ENCODE measurements around the gene AFTPH. TPM values are rescaled to one million over a fixed set of nuclear protein-coding genes. Genes with fewer than 3 reads are reported as not detected.

AFTPH gene
- total and polyA plus RNA-seq, 9 of the 15 experiments (the other 6 are each of a cell fraction or from before 2014, with no cell fraction given) = 8.0 to 26.2 (median 13.8) TPM

GRCh38 chr2:64524604-64525316 is 632 bp downstream of the AFTPH start (continued):
- TF ChIP-seq ZNF551 (CRISPR knock-in tag; IDR thresholded peaks at IDR 0.05) (no peak), MXI1 (IDR thresholded peaks at IDR 0.05; ENCODE audit: low read depth, low read length) (no peak), FOXP4 (CRISPR knock-in tag; IDR thresholded peaks at IDR 0.05; ENCODE audit: borderline replicate concordance) (0 out of 2 replicates have a peak, but pooled peaks have one; percentile 3), ZNF124 (CRISPR knock-in tag; IDR thresholded peaks at IDR 0.05) (no peak), FOXK2 (conservative IDR thresholded peaks at IDR 0.05 in 1 of 2, IDR thresholded peaks at IDR 0.05 in 1 of 2; ENCODE audit: low read depth in 2 of 2) (peak; percentile 77 to 85)

DNA sequence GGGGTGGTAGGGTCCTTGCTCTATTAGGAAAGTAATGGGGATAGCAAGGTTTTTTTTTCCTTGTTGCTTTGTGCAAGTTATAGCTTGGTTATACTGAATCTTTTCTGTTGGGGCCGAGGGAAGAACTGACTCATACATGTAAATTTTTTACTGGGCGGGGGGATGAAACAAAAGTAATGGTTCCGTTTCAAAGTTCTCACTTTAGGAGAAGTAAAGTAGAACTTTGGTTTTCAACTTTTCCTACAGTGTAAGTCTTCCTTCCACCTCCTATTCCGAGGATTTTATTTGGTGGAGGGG is 1.1 kb downstream of the AFTPH start:
- peaks cover 56% of the 10 kb centered on the region for H3K79me2 ChIP-seq (ENCODE audit: control insufficient read depth, insufficient read depth, low read length)
- H2AFZ ChIP-seq (ENCODE audit: low read depth, low read length) = peak overlapping the region; percentile 84
- 0 out of 2 replicates have a peak, but pooled peaks have one; percentile 18 for TF ChIP-seq DPF2 (IDR thresholded peaks at IDR 0.05)
- TF ChIP-seq KLF10 (CRISPR knock-in tag; IDR thresholded peaks at IDR 0.05) = no peak
- TF ChIP-seq GATAD2B (IDR thresholded peaks at IDR 0.05; ENCODE audit: borderline replicate concordance) = no peak
- TF ChIP-seq, protein P1, sequence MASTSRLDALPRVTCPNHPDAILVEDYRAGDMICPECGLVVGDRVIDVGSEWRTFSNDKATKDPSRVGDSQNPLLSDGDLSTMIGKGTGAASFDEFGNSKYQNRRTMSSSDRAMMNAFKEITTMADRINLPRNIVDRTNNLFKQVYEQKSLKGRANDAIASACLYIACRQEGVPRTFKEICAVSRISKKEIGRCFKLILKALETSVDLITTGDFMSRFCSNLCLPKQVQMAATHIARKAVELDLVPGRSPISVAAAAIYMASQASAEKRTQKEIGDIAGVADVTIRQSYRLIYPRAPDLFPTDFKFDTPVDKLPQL (IDR thresholded peaks at IDR 0.05; ENCODE audit: extremely low read depth, insufficient read length) = no peak
- peak; percentile 73; the same call in 1 of the 2 replicates for TF ChIP-seq JUND (IDR thresholded peaks at IDR 0.05; ENCODE audit: borderline replicate concordance, low read depth, low read length)
- TF ChIP-seq JUND (tag; IDR thresholded peaks at IDR 0.05; ENCODE audit: borderline replicate concordance, low read depth, low read length) = peak; percentile 63; the same call in 1 of the 3 replicates
- TF ChIP-seq FOSL1 (tag; conservative IDR thresholded peaks at IDR 0.05) = peak; percentile 87
- TF ChIP-seq ZNF696 (CRISPR knock-in tag; conservative IDR thresholded peaks at IDR 0.05) = no peak
- TF ChIP-seq SIN3B (IDR thresholded peaks at IDR 0.05; ENCODE audit: low read depth) = 0 out of 2 replicates have a peak, but pooled peaks have one; percentile 9
- no peak for TF ChIP-seq NCOA6 (IDR thresholded peaks at IDR 0.05)
- TF ChIP-seq NFATC3 (IDR thresholded peaks at IDR 0.05) = peak; percentile 85
- peak; percentile 74 for TF ChIP-seq ATF3 (IDR thresholded peaks at IDR 0.05)
- no peak for TF ChIP-seq ATF3 (CRISPR knock-in tag; conservative IDR thresholded peaks at IDR 0.05)
- TF ChIP-seq MED1 (CRISPR knock-in tag; IDR thresholded peaks at IDR 0.05; ENCODE audit: borderline replicate concordance) = no peak

More for the DNA sequence above, 1.1 kb downstream of the AFTPH start:
- H3K36me3 ChIP-seq (ENCODE audit: control insufficient read depth, insufficient read depth, low read length) = peaks cover 2% of the 10 kb centered on the region; the same call in 1 of the 3 replicates
- 2% methylated on average over 4 of the region's 4 CpGs for WGBS (ENCODE audit: insufficient coverage, low coverage, missing lambda C conversion rate)
- H3K4me3 ChIP-seq = peak overlapping the region; percentile 85
- in situ Hi-C loops (cut with MboI) (no loop called here), intact Hi-C loops (cut with micrococcal nuclease) (loop anchor here (2.0 kb wide), 1 partner anchor 348 kb away; no protein-coding TSS in a partner anchor)
- FAIRE-seq (no peak), ATAC-seq (no peak), DNase-seq (ENCODE audit: extremely low read depth in 1 of 4, low spot score in 3 of 4) (peak in 2 of 4 experiments; percentile 18 to 28)
- POLR2A ChIA-PET = interaction anchor here (0.7 to 1.1 kb wide), 2 partner anchors 11 to 363 kb away, joined by 3 to 4 read pairs; no protein-coding TSS in a partner anchor
- H3K9me1 ChIP-seq (ENCODE audit: control insufficient read depth, insufficient read depth, low read length) = no peaks in the 10 kb centered on the region
- H3K27ac ChIP-seq (ENCODE audit: extremely low read depth, low read depth, low read length) = peak overlapping the region; percentile 74
- H3K9ac ChIP-seq (ENCODE audit: insufficient read depth in 1 of 2, low read depth in 2 of 2, low read length in 2 of 2) = peak overlapping the region; percentile 77 to 96; a peak in 3 of 4 replicates
- H3K9me3 ChIP-seq (replicated peaks; ENCODE audit: control insufficient read depth, insufficient read depth, low read depth, low read length) = no peaks in the 10 kb centered on the region
- H3K27me3 ChIP-seq (ENCODE audit: control insufficient read depth in 2 of 2, insufficient read depth in 2 of 2, low read length in 2 of 2) = no peaks in the 10 kb centered on the region; a peak in 1 of 5 replicates
- peaks cover 0 to 5% of the 10 kb centered on the region in 2 experiments; a peak in 1 of 5 replicates for H3K4me1 ChIP-seq (replicated peaks in 1 of 2; ENCODE audit: control insufficient read depth in 2 of 2, insufficient read depth in 2 of 2, low read length in 2 of 2)
- CTCF ChIA-PET (ENCODE audit: low intra/inter-chr PET ratio) = no interaction called here
- H3K4me2 ChIP-seq (ENCODE audit: insufficient read depth, low read length) = peak overlapping the region; percentile 93
- BruUV-seq (replicated peaks) = no TSS peak
- H4K20me1 ChIP-seq (replicated peaks; ENCODE audit: control insufficient read depth, insufficient read depth, low read length) = no peaks in the 10 kb centered on the region; the same call in 1 of the 2 replicates

Data from K562 (cell line).